ENCODE data around the gene MRPL14.

The MRPL14 gene

DNA sequence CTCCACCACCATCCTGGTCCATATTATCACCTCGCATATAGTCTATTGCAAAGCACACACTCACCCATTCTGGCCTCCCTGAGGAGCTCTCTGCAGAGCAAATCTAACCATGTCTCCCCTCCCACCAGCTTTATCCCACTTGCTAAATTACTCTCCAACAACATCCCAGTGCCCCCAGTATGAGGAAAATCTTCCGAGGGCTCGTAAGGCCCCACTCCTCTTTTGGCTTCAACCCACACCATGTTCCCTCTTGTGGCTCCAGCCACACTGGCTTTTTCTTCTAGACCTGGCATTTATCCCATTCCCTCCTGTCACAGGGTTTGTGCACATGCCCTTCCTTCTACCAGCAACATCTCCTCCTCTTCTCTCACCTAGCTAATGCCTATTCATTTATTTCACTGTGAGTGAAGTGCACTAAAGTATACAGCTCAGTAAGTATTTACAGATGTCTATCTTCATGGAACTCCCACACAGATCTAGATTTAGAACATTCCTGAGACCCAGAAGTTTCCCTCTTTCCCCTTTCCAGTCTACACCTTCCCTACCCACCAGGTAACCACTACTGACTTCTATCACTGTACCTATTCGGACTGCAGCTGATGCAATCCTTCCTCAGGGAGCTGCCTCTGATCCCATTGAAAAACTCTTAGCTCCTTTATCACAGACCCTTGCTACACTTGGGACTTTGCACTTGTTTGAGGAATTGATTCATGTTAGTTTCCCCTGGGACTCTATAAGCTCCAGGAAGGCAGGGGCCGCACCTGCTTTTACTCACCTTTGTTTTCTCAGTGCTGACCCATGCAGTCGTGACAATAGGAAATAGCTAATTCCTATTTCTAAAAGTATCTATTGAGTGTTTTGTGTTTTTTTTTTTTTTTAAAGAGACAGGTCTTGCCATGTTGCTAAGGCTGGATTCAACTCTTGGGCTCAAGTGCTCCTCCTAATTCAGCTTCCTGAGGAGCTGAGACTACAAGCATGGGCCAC lies 15.5 kb downstream of the MRPL14 start:
- Histone ChIP-seq H3K4me3 (replicated peaks; ENCODE audit: low read depth, low read length) (no peak overlapping the region), H3K27me3 (replicated peaks; ENCODE audit: control insufficient read depth, insufficient read depth, low read length) (no peaks in the 10 kb centered on the region), H3K36me3 (ENCODE audit: control insufficient read depth, insufficient read depth, low read length) (peaks cover 33% of the 10 kb centered on the region)
- no peak for DNase-seq (ENCODE audit: extremely low read depth, insufficient read length)
- TF ChIP-seq, protein P1, sequence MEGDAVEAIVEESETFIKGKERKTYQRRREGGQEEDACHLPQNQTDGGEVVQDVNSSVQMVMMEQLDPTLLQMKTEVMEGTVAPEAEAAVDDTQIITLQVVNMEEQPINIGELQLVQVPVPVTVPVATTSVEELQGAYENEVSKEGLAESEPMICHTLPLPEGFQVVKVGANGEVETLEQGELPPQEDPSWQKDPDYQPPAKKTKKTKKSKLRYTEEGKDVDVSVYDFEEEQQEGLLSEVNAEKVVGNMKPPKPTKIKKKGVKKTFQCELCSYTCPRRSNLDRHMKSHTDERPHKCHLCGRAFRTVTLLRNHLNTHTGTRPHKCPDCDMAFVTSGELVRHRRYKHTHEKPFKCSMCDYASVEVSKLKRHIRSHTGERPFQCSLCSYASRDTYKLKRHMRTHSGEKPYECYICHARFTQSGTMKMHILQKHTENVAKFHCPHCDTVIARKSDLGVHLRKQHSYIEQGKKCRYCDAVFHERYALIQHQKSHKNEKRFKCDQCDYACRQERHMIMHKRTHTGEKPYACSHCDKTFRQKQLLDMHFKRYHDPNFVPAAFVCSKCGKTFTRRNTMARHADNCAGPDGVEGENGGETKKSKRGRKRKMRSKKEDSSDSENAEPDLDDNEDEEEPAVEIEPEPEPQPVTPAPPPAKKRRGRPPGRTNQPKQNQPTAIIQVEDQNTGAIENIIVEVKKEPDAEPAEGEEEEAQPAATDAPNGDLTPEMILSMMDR (IDR thresholded peaks at IDR 0.05; ENCODE audit: insufficient read depth, low read length, poor library complexity, severe bottlenecking) = no peak

DNA sequence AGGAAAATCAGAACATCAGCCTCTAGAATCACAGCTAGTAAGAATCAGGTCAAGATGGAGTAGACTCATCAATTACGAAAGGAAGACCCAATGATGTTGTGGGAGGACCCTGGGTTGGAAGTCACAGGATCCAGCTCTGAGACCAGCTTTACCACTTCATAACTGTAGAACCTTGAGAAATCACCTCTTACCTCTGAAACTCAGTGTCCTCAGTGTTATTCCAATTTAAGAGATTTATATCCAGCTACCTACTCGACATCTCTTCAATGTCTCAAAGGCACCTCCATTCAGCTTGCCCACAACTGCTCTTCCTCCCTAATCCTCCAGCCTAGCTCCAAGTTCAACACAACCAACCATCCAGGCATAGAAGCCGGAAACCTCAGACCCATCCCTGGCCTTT lies 16.3 kb downstream of the MRPL14 start:
- Histone ChIP-seq H3K27me3 (replicated peaks; ENCODE audit: control insufficient read depth, insufficient read depth, low read length) (no peaks in the 10 kb centered on the region), H3K4me3 (replicated peaks; ENCODE audit: low read depth, low read length) (no peak overlapping the region), H3K36me3 (ENCODE audit: control insufficient read depth, insufficient read depth, low read length) (peaks cover 33% of the 10 kb centered on the region)
- DNase-seq (ENCODE audit: extremely low read depth, insufficient read length) = no peak
- TF ChIP-seq, protein P1 (IDR thresholded peaks at IDR 0.05; ENCODE audit: insufficient read depth, low read length, poor library complexity, severe bottlenecking) = no peak

DNA sequence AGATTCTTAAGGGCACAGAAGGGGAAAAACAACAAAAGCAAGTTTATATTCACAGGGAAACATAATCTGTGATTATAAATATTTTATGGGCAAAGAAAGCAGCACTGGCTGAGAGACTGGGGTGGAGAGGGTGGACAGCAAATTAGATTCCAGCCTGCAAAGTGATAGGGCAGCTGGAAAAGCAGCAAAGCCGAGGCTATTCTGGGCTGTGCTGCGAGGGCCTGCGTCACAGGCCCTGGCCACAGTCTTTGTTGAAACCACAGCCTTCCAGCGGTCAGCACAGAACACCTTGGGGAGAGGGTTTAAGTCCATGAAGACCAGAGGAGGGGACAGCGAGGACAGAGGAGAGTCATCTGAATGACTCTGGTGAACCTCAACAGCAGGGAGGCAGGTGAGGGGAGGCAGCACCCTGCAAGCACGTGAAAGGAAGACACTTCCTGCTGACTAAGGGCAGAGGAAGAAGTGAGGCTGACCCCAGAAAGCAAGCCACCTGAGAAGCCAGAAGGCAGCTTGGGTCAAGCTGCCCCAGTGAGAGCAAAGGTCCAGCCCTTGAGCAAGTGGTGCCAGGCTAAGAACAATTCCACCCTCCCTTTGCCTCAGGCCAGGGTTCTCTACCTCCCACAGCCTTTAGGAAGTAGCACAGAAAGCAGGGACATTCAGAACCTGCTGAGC lies 17.1 kb downstream of the MRPL14 start:
- peaks cover 32% of the 10 kb centered on the region for H3K36me3 ChIP-seq (ENCODE audit: control insufficient read depth, insufficient read depth, low read length)
- H3K4me3 ChIP-seq (replicated peaks; ENCODE audit: low read depth, low read length) = no peak overlapping the region

DNA sequence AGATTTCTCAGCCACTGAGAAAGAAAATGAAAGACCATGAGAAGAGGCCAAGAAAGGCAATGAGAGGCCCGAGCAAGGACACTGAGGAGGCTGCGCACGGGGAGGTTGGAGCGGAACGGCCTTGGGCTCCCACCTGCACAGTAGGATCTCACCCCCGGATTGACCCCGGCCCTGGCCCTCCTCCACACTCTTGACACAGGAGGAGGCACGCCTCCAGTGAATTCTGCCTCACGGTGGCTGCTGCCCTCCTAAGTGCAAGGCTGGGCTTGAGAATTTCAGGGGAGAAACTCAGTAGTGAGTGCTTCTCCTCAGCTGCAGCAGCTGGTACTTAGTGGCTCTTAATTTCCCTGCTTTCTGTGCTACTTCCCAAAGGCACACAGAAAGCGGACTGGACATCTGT lies 18.0 kb downstream of the MRPL14 start:
- H3K36me3 ChIP-seq (ENCODE audit: control insufficient read depth, insufficient read depth, low read length) = peaks cover 34% of the 10 kb centered on the region
- H3K4me3 ChIP-seq (replicated peaks; ENCODE audit: low read depth, low read length) = no peak overlapping the region
- TF ChIP-seq, protein P1 (IDR thresholded peaks at IDR 0.05; ENCODE audit: insufficient read depth, low read length, poor library complexity, severe bottlenecking) = no peak
- H3K27me3 ChIP-seq (replicated peaks; ENCODE audit: control insufficient read depth, insufficient read depth, low read length) = no peaks in the 10 kb centered on the region
- DNase-seq (ENCODE audit: extremely low read depth, insufficient read length) = no peak

More for the DNA sequence above, 17.1 kb downstream of the MRPL14 start:
- no peak for DNase-seq (ENCODE audit: extremely low read depth, insufficient read length)
- TF ChIP-seq, protein P1 (IDR thresholded peaks at IDR 0.05; ENCODE audit: insufficient read depth, low read length, poor library complexity, severe bottlenecking) = no peak
- no peaks in the 10 kb centered on the region for H3K27me3 ChIP-seq (replicated peaks; ENCODE audit: control insufficient read depth, insufficient read depth, low read length)

DNA sequence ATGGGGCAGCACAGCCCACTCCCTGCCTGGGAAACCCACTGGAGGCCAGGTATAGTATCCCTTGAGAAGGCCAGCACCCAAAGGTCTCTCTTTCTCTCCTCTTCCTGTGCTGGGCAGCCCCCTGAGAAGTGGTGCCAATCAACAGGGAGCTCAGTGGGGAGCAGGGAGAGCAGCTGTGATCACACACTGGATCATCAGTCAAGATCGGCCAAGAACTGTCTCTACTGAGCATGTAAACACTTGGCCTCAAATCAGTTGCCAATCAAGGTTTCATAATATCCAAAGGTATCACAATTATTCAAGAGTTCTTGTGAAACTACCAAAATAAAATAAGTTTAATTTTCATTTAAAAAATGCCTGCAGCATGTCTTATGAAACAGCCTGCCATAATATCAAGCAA lies 18.8 kb downstream of the MRPL14 start:
- no peaks in the 10 kb centered on the region for H3K27me3 ChIP-seq (replicated peaks; ENCODE audit: control insufficient read depth, insufficient read depth, low read length)
- no peak overlapping the region for H3K4me3 ChIP-seq (replicated peaks; ENCODE audit: low read depth, low read length)
- H3K36me3 ChIP-seq (ENCODE audit: control insufficient read depth, insufficient read depth, low read length) = peaks cover 34% of the 10 kb centered on the region
- TF ChIP-seq, protein P1 (IDR thresholded peaks at IDR 0.05; ENCODE audit: insufficient read depth, low read length, poor library complexity, severe bottlenecking) = no peak
- no peak for DNase-seq (ENCODE audit: extremely low read depth, insufficient read length)

Measured in GM06990 (cell line).